DND-41 (cell line): ENCODE results near the gene TJP2.

Experiments used
- EZH2 ChIP-seq: IDR thresholded peaks from 3 replicates; pipeline ENCODE4 v1.6.1; 2012; ENCODE audit warnings: borderline replicate concordance, low read depth, mild to moderate bottlenecking, moderate library complexity, low read length, inconsistent platforms; ENCODE audit not compliant: severe bottlenecking
- TF ChIP-seq, protein P1 (sequence below): IDR thresholded peaks from 2 replicates; pipeline ENCODE4 v1.5.1; 2012; ENCODE audit warnings: borderline replicate concordance, low read length, moderate library complexity, mild to moderate bottlenecking; ENCODE audit not compliant: poor library complexity, severe bottlenecking; ENCODE audit errors: extremely low read depth

GRCh38 chr9:69145144-69145715, 28.8 kb upstream of the TJP2 start:
- TF ChIP-seq, protein P1, sequence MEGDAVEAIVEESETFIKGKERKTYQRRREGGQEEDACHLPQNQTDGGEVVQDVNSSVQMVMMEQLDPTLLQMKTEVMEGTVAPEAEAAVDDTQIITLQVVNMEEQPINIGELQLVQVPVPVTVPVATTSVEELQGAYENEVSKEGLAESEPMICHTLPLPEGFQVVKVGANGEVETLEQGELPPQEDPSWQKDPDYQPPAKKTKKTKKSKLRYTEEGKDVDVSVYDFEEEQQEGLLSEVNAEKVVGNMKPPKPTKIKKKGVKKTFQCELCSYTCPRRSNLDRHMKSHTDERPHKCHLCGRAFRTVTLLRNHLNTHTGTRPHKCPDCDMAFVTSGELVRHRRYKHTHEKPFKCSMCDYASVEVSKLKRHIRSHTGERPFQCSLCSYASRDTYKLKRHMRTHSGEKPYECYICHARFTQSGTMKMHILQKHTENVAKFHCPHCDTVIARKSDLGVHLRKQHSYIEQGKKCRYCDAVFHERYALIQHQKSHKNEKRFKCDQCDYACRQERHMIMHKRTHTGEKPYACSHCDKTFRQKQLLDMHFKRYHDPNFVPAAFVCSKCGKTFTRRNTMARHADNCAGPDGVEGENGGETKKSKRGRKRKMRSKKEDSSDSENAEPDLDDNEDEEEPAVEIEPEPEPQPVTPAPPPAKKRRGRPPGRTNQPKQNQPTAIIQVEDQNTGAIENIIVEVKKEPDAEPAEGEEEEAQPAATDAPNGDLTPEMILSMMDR = no peak
- TF ChIP-seq EZH2 = no peak
